ENCODE results near the gene CCDC9. TPM values are rescaled to one million over a fixed set of nuclear protein-coding genes. Genes with fewer than 3 reads are reported as not detected.
"Not testable (repeated sequence)": the region's sequence is repeated elsewhere in the genome, so short reads cannot be mapped to it uniquely, and the experiment has no call there.

CCDC9 gene
- total and polyA plus RNA-seq, 2 donors: 4.9 to 27.4 TPM

GRCh38 chr19:47240996-47241918 is 15.1 kb upstream of the CCDC9 start:
- DNase-seq (ENCODE audit: low read depth in 6 of 9, low spot score in 9 of 9): peak in 3 of 9 donors; percentile 65 to 84 (median 72)
- WGBS: 11% methylated on average over 27 of the region's 27 CpGs
- Histone ChIP-seq H3K9me3 (ENCODE audit: control insufficient read depth in 2 of 2, insufficient read depth in 1 of 2, low read length in 1 of 2) (peaks cover 0 to 9% of the 10 kb centered on the region in 2 donors), H3K4me3 (ENCODE audit: low read length in 2 of 2) (no peak overlapping the region), H3K27ac (ENCODE audit: low read depth in 1 of 2, low read length in 1 of 2) (no peak overlapping the region), H3K27me3 (ENCODE audit: control insufficient read depth in 2 of 2, insufficient read depth in 1 of 2, low read length in 1 of 2) (peaks cover 29 to 81% of the 10 kb centered on the region in 2 donors), H3K4me1 (ENCODE audit: control insufficient read depth in 2 of 2, insufficient read depth in 2 of 2, low read length in 2 of 2) (peaks cover 16 to 56% of the 10 kb centered on the region in 2 donors), H3K36me3 (ENCODE audit: control insufficient read depth in 2 of 2, insufficient read depth in 2 of 2, low read length in 1 of 2) (no peaks in the 10 kb centered on the region)

- 88% methylated on average over 7 of the region's 7 CpGs for WGBS
- Histone ChIP-seq H3K9me3 (ENCODE audit: control insufficient read depth in 2 of 2, insufficient read depth in 1 of 2, low read length in 1 of 2) (peaks cover 0 to 9% of the 10 kb centered on the region in 2 donors), H3K36me3 (ENCODE audit: control insufficient read depth in 2 of 2, insufficient read depth in 2 of 2, low read length in 1 of 2) (no peaks in the 10 kb centered on the region), H3K4me3 (ENCODE audit: low read length in 2 of 2) (no peak overlapping the region), H3K27ac (ENCODE audit: low read depth in 1 of 2, low read length in 1 of 2) (no peak overlapping the region), H3K4me1 (ENCODE audit: control insufficient read depth in 2 of 2, insufficient read depth in 2 of 2, low read length in 2 of 2) (peaks cover 16 to 56% of the 10 kb centered on the region in 2 donors), H3K27me3 (ENCODE audit: control insufficient read depth in 2 of 2, insufficient read depth in 1 of 2, low read length in 1 of 2) (peaks cover 29 to 74% of the 10 kb centered on the region in 2 donors)
- DNase-seq (ENCODE audit: low read depth in 6 of 9, low spot score in 9 of 9): peak in 1 of 9 donors; percentile 18
Measured at GRCh38 chr19:47241919-47242577, 14.3 kb upstream of the CCDC9 start.

GRCh38 chr19:47243364-47243775 is 13.0 kb upstream of the CCDC9 start:
- 21% methylated on average over 9 of the region's 9 CpGs for WGBS
- no peak for DNase-seq (ENCODE audit: low read depth in 6 of 9, low spot score in 9 of 9)
- Histone ChIP-seq H3K9me3 (ENCODE audit: control insufficient read depth in 2 of 2, insufficient read depth in 1 of 2, low read length in 1 of 2) (peaks cover 0 to 9% of the 10 kb centered on the region in 2 donors), H3K27ac (ENCODE audit: low read depth in 1 of 2, low read length in 1 of 2) (no peak overlapping the region), H3K36me3 (ENCODE audit: control insufficient read depth in 2 of 2, insufficient read depth in 2 of 2, low read length in 1 of 2) (no peaks in the 10 kb centered on the region), H3K27me3 (ENCODE audit: control insufficient read depth in 2 of 2, insufficient read depth in 1 of 2, low read length in 1 of 2) (peaks cover 29 to 61% of the 10 kb centered on the region in 2 donors), H3K4me3 (ENCODE audit: low read length in 2 of 2) (peak overlapping the region in 1 of 2 donors; percentile 20), H3K4me1 (ENCODE audit: control insufficient read depth in 2 of 2, insufficient read depth in 2 of 2, low read length in 2 of 2) (peaks cover 16 to 56% of the 10 kb centered on the region in 2 donors)

GRCh38 chr19:47243776-47244547 is 12.4 kb upstream of the CCDC9 start:
- H3K36me3 ChIP-seq (ENCODE audit: control insufficient read depth in 2 of 2, insufficient read depth in 2 of 2, low read length in 1 of 2): no peaks in the 10 kb centered on the region
- H3K4me1 ChIP-seq (ENCODE audit: control insufficient read depth in 2 of 2, insufficient read depth in 2 of 2, low read length in 2 of 2): peaks cover 14 to 53% of the 10 kb centered on the region in 2 donors
- H3K27ac ChIP-seq (ENCODE audit: low read depth in 1 of 2, low read length in 1 of 2): peak overlapping the region in 1 of 2 donors; percentile 30
- 3% methylated on average over 46 of the region's 46 CpGs for WGBS
- peak in 5 of 9 donors; percentile 71 to 90 (median 80) for DNase-seq (ENCODE audit: low read depth in 6 of 9, low spot score in 9 of 9)
- peaks cover 23 to 55% of the 10 kb centered on the region in 2 donors for H3K27me3 ChIP-seq (ENCODE audit: control insufficient read depth in 2 of 2, insufficient read depth in 1 of 2, low read length in 1 of 2)
- peaks cover 0 to 5% of the 10 kb centered on the region in 2 donors for H3K9me3 ChIP-seq (ENCODE audit: control insufficient read depth in 2 of 2, insufficient read depth in 1 of 2, low read length in 1 of 2)
- peak overlapping the region; percentile 4 to 26 for H3K4me3 ChIP-seq (ENCODE audit: low read length in 2 of 2)

GRCh38 chr19:47247308-47247990 is 8.9 kb upstream of the CCDC9 start:
- peak in 2 of 9 donors; percentile 75 to 81 for DNase-seq (ENCODE audit: low read depth in 6 of 9, low spot score in 9 of 9)
- no peak overlapping the region for H3K27ac ChIP-seq (ENCODE audit: low read depth in 1 of 2, low read length in 1 of 2)
- H3K36me3 ChIP-seq (ENCODE audit: control insufficient read depth in 2 of 2, insufficient read depth in 2 of 2, low read length in 1 of 2): no peaks in the 10 kb centered on the region
- peaks cover 9 to 23% of the 10 kb centered on the region in 2 donors for H3K4me1 ChIP-seq (ENCODE audit: control insufficient read depth in 2 of 2, insufficient read depth in 2 of 2, low read length in 2 of 2)
- peaks cover 3 to 24% of the 10 kb centered on the region in 2 donors for H3K27me3 ChIP-seq (ENCODE audit: control insufficient read depth in 2 of 2, insufficient read depth in 1 of 2, low read length in 1 of 2)
- H3K9me3 ChIP-seq (ENCODE audit: control insufficient read depth in 2 of 2, insufficient read depth in 1 of 2, low read length in 1 of 2): peaks cover 0 to 5% of the 10 kb centered on the region in 2 donors
- H3K4me3 ChIP-seq (ENCODE audit: low read length in 2 of 2): no peak overlapping the region
- WGBS: 39% methylated on average over 25 of the region's 25 CpGs

GRCh38 chr19:47253016-47253415 is 3.3 kb upstream of the CCDC9 start:
- not testable (repeated sequence) for H3K27ac ChIP-seq (ENCODE audit: low read depth in 1 of 2, low read length in 1 of 2); H3K4me3 ChIP-seq (ENCODE audit: low read length in 2 of 2)
- 90% methylated on average over 8 of the region's 8 CpGs for WGBS

GRCh38 chr19:47253467-47253881 is 2.9 kb upstream of the CCDC9 start:
- peaks cover 3 to 4% of the 10 kb centered on the region in 2 donors for H3K36me3 ChIP-seq (ENCODE audit: control insufficient read depth in 2 of 2, insufficient read depth in 2 of 2, low read length in 1 of 2)
- no peak overlapping the region for H3K27ac ChIP-seq (ENCODE audit: low read depth in 1 of 2, low read length in 1 of 2)
- H3K9me3 ChIP-seq (ENCODE audit: control insufficient read depth in 2 of 2, insufficient read depth in 1 of 2, low read length in 1 of 2): peaks cover 0 to 4% of the 10 kb centered on the region in 2 donors
- peaks cover 10 to 18% of the 10 kb centered on the region in 2 donors for H3K4me1 ChIP-seq (ENCODE audit: control insufficient read depth in 2 of 2, insufficient read depth in 2 of 2, low read length in 2 of 2)
- 94% methylated on average over 3 of the region's 3 CpGs for WGBS
- H3K27me3 ChIP-seq (ENCODE audit: control insufficient read depth in 2 of 2, insufficient read depth in 1 of 2, low read length in 1 of 2): peaks cover 0 to 4% of the 10 kb centered on the region in 2 donors
- no peak for DNase-seq (ENCODE audit: low read depth in 6 of 9, low spot score in 9 of 9)
- no peak overlapping the region for H3K4me3 ChIP-seq (ENCODE audit: low read length in 2 of 2)

More at GRCh38 chr19:47253016-47253415, 3.3 kb upstream of the CCDC9 start:
- DNase-seq (ENCODE audit: low read depth in 6 of 9, low spot score in 9 of 9); H3K36me3 ChIP-seq (ENCODE audit: control insufficient read depth in 2 of 2, insufficient read depth in 2 of 2, low read length in 1 of 2); H3K27me3 ChIP-seq (ENCODE audit: control insufficient read depth in 2 of 2, insufficient read depth in 1 of 2, low read length in 1 of 2); H3K9me3 ChIP-seq (ENCODE audit: control insufficient read depth in 2 of 2, insufficient read depth in 1 of 2, low read length in 1 of 2): not testable (repeated sequence)
- H3K4me1 ChIP-seq (ENCODE audit: control insufficient read depth in 2 of 2, insufficient read depth in 2 of 2, low read length in 2 of 2): peaks cover 6 to 14% of the 10 kb centered on the region in 2 donors

- Histone ChIP-seq H3K4me3 (ENCODE audit: low read length in 2 of 2) (no peak overlapping the region), H3K27me3 (ENCODE audit: control insufficient read depth in 2 of 2, insufficient read depth in 1 of 2, low read length in 1 of 2) (peaks cover 0 to 4% of the 10 kb centered on the region in 2 donors), H3K36me3 (ENCODE audit: control insufficient read depth in 2 of 2, insufficient read depth in 2 of 2, low read length in 1 of 2) (peaks cover 8% of the 10 kb centered on the region in 2 donors), H3K9me3 (ENCODE audit: control insufficient read depth in 2 of 2, insufficient read depth in 1 of 2, low read length in 1 of 2) (peaks cover 0 to 4% of the 10 kb centered on the region in 2 donors), H3K27ac (ENCODE audit: low read depth in 1 of 2, low read length in 1 of 2) (no peak overlapping the region), H3K4me1 (ENCODE audit: control insufficient read depth in 2 of 2, insufficient read depth in 2 of 2, low read length in 2 of 2) (peaks cover 10 to 18% of the 10 kb centered on the region in 2 donors)
- WGBS: 96% methylated on average over 5 of the region's 5 CpGs
- no peak for DNase-seq (ENCODE audit: low read depth in 6 of 9, low spot score in 9 of 9)
Measured at GRCh38 chr19:47253970-47254369, 2.4 kb upstream of the CCDC9 start.

Measured in thymus (tissue), 11 donors.